CD4-positive, alpha-beta T cell treated with Interleukin-4 for 4 hours (primary cell): ENCODE measurements around the gene DMAP1.

Source experiments
- DNase-seq: peaks from one replicate; pipeline ENCODE4 v3.0.0-alpha.2; 2020

DMAP1 gene

GRCh38 chr1:44256762-44257554 is 43.7 kb downstream of the DMAP1 start:
- DNase-seq, result no peak

GRCh38 chr1:44259090-44259489 is 45.8 kb downstream of the DMAP1 start:
- DNase-seq, result no peak

- no peak for DNase-seq
Observed at GRCh38 chr1:44260792-44261170, 47.5 kb downstream of the DMAP1 start.

- no peak for DNase-seq
Observed at GRCh38 chr1:44261171-44261817, 48.0 kb downstream of the DMAP1 start.

- DNase-seq, result no peak
Observed at GRCh38 chr1:44261962-44262361, 48.7 kb downstream of the DMAP1 start.

GRCh38 chr1:44262414-44262813 is 49.1 kb downstream of the DMAP1 start:
- no peak for DNase-seq

GRCh38 chr1:44262816-44263567 is 49.7 kb downstream of the DMAP1 start:
- DNase-seq, result no peak

- no peak for DNase-seq
Observed at GRCh38 chr1:44263568-44264450, 50.5 kb downstream of the DMAP1 start.

GRCh38 chr1:44264451-44264771 is 51.1 kb downstream of the DMAP1 start:
- no peak for DNase-seq

GRCh38 chr1:44265656-44266358 is 52.5 kb downstream of the DMAP1 start:
- no peak for DNase-seq

- no peak for DNase-seq
Observed at GRCh38 chr1:44266400-44267344, 53.4 kb downstream of the DMAP1 start.

- DNase-seq, result no peak
Observed at GRCh38 chr1:44267438-44267837, 54.2 kb downstream of the DMAP1 start.

- no peak for DNase-seq
Observed at GRCh38 chr1:44268054-44268453, 54.8 kb downstream of the DMAP1 start.
